HG03097 (cell line): ENCODE measurements around the gene MCC.

Source experiments
- ATAC-seq: cut with Tn5 transposase; IDR thresholded peaks from one replicate; pipeline ENCODE4 v1.9.1; 2021; ENCODE audit not compliant: unreplicated experiment, low FRiP score

The MCC gene

DNA sequence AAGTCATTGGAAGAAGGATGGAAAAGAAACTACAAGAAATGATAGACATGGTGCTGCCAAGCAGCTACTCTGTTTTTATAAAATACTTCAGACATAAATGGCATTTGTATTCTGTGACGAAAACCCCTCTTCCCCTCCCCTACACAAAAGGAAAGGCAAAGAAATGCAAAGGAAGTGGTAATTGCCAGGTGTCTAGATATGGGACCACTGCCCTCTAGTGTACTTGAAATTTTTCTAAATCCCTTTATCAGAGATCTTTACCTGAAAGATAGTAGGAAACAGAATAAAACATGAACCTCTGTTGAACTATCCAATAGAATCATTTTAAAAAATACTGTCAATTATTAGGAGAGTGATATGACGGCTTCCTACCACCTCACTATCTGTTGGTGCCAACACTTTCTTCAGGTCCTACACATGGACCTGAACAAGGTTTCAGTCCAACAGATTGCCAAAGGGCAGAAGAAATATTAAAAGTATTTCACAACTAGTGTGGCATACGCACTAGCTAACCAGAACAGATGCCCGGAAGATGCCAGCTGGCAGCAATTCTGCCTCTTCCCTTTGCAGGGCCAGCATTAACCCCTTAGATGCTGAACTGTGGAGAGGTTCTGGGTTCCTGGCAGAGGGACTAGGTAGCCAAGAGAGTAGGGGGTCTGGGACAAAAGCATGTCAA lies 157.6 kb downstream of the MCC start:
- no peak for ATAC-seq

DNA sequence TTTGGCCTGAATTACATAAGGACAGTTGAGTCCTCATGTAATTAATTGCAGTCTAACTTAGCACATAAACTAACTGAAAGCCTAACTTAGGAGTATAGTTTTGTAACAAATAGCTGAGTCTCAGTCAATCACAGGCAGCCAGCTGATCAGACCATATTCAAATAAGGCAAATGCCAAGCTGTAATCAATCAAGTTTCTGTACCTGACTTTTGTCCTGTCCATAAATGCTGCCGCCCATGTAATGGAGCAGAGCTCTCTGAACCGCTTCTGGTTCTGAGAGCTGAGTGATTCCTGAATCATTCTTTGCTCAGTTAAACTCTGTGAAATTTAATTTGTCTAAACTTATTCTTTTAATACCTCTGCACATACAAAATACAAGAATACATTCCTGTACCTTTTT lies 158.3 kb downstream of the MCC start:
- ATAC-seq: no peak

- no peak for ATAC-seq
Measured at GRCh38 chr5:113325054-113325453, 163.2 kb downstream of the MCC start.

DNA sequence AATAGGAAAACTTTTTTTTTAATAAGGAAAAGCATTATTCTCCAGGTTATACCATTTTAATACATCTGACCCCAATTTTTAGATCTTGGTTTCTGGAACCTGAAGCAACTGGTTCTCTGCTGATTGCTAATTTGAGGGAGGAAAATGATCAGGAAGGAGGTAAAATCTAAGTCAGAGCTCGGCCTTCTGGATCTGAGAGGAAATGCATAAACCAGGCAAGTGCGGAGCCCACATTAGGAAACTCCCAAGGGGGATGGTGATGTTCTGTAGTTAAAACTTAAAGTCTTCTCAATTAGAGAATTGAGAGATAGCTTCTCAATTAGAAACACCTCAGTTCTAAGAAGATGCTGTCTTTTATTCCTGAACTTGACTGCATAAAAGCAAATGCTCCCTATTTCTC lies 167.0 kb downstream of the MCC start:
- ATAC-seq: no peak

GRCh38 chr5:113320273-113320780 lies 167.9 kb downstream of the MCC start:
- ATAC-seq: no peak

- ATAC-seq: no peak
Measured at GRCh38 chr5:113319256-113320053, 168.8 kb downstream of the MCC start.

DNA sequence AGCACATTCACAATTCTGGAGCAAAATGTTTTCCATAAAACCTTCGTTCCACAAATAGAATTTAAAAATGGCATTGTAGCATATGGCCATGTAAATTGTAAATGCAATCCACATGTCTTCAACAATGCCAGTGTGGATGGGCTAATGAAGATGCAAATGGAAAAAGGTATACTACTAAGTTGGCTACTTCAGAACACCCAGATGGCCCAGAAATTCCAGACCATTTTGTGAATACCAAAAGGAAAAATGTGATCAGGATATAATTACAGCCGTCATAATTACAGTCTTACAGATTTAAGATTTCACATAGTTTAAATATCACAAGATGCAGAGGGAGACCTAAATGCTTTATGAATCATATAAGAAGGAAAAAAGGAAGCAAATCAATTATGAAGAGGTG lies 170.6 kb downstream of the MCC start:
- no peak for ATAC-seq

DNA sequence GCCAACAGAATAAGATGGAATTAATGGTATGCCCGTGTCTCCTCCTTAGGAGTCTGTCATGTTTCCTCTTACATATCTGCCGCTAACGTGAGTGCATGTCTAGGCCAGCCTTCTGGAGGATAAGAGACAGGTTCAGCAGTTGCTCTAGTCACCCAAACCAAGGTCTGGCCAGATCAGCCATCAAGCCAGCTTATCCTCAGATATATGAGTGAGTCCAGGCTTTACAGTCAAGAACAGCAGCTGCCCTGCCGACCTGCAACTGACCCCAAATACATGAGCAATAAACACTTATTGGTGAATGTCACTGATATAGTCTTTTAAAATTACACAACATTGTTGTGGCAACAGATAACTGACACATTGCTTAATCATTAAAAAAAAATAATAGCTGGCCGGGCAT lies 177.0 kb downstream of the MCC start:
- no peak for ATAC-seq

DNA sequence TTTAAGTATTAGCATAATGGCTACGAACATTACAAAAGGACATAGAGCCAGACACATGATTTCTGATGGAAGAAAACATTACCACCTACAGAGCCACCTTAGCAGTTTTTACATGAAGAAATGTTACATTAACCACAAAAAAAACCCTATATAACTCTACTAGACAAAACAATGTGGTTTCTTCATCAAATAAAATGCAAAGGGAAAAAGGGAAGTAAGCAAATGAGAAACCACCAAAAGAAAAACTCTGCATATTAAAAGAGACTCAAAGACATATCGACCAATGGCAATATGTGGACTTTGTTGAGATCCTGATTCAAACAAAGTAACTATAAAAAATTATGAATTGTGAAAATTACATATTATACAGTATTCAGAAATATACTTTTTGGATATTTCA lies 186.1 kb downstream of the MCC start:
- no peak for ATAC-seq

DNA sequence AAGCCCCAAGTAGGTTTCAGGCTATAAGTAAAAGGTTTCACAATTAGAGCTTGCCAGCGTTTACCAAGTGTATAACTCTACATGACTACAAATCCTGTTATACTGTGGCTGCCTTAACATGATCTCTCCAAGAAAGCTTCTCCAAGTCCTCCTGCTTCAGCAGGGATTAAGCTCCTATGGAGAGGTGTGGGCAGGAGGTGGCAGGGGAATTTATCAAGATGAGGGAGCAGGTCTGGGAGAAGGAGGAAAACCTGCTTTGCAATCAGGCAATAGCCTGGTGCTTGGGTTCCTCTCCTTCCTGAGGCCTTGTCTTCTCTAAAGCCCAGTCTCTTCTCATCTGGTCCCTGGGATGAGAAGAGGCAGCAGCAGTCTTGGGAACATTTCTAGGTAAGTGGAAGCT lies 188.7 kb downstream of the MCC start:
- ATAC-seq: no peak

- no peak for ATAC-seq
Measured at GRCh38 chr5:113296676-113297075, 191.6 kb downstream of the MCC start.

- ATAC-seq: no peak
Measured at GRCh38 chr5:113295111-113295539, 193.1 kb downstream of the MCC start.

GRCh38 chr5:113294311-113295110 lies 193.7 kb downstream of the MCC start:
- peak; percentile 87 for ATAC-seq

- ATAC-seq: no peak
Measured at GRCh38 chr5:113293975-113294310, 194.3 kb downstream of the MCC start.

DNA sequence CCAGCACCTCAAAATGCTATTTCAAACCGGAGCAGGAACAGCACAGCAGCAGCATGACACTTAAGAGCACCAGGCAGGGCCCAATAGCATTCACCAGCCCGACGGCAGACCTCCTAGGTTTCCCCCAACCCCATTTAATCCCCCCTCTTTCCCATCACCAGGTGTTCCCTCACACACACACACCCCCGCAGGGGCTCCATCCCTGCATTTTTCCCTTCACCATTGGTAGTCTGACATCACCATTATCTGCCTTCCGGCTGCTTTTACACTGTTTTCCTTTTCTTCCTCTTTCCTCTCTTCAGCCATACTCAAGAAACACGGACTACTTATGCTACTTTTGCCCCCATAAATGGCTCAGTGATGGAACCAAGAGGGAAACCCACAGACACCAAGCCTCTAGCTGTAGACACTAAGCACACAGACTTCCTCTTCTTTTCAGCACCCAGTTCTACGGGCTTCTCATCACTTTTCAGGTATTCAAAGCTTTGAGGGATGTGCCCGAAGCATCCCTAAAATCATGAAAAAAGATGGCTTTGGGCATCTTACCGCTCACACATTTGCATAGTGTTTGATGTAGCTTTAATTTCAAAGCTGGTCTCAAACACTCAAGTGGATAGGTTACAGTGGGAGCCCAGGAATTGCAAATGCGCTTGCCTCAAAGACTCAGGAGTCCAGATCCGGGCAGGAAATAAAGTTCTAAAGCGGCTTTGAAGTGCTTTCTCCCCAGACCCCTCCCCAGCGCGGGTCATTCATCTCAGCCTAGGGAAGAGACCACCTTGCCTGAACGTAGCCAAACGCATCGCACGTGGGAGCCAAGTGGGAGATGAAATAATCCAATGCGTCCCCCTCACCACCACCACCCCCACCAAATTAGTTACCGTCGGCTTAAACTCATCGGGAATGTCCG lies 194.9 kb downstream of the MCC start:
- no peak for ATAC-seq

DNA sequence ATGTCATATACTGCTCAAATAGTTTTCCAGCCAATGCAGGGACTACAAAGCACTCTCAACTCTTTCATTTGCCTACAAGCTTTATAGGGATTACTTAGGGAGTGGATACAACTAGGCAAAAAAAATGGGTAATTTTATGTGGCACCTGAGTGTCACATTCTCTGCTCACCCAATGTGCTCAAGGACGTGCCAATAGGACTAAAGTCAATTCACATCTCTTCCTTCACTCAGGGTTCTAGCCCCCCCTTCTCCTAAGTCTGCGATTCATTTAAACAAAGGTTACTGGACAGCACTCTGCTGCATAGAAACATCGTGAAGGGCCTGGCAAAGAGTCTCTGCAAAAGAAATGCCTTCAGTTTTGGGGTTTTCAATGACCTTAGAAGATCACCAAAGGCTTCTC lies 195.8 kb downstream of the MCC start:
- no peak for ATAC-seq

- no peak for ATAC-seq
Measured at GRCh38 chr5:113283558-113283957, 204.7 kb downstream of the MCC start.

GRCh38 chr5:113282472-113282871 lies 205.8 kb downstream of the MCC start:
- no peak for ATAC-seq

DNA sequence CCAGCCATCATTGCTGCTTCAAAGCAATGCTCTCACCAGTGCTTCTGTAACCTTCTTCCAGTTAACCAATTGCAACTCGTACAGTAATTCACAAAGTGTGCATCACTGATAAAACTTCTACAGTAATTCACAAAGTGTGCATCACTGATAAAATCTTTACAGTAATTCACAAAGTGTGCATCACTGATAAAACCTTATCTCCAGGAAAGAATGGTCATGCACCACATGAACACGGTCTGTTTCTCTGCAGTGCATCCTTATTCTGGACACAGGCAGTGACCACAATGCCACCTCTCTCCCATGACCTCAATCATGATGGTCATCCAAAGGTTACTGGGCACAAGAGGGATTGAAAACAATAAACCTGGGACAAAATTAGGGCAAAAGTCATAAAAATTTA lies 207.1 kb downstream of the MCC start:
- ATAC-seq: no peak

- ATAC-seq: no peak
Measured at GRCh38 chr5:113280541-113280940, 207.7 kb downstream of the MCC start.
